ENCODE results near the gene RNASEH1. TPM values are rescaled to one million over a fixed set of nuclear protein-coding genes. Genes with fewer than 3 reads are reported as not detected.
A peak's percentile ranks its signal among the peaks of the same experiment; 100 is the strongest.

RNASEH1 gene
- total RNA-seq, 3 donors from 2014 or later (not counting 1 experiment from before 2014, with no cell fraction given), result 25.6 to 30.6 (median 26.3) TPM

GRCh38 chr2:3563521-3563976 lies 5.4 kb upstream of the RNASEH1 start:
- ATAC-seq (no peak), DNase-seq (no peak)
- no peak overlapping the region for H3K27ac Mint-ChIP-seq
- no peak for TF ChIP-seq CTCF (IDR thresholded peaks at IDR 0.05)
- intact Hi-C loops (cut with micrococcal nuclease), result no loop called here
- 85% methylated on average over 5 of the region's 5 CpGs for WGBS (ENCODE audit: insufficient coverage)
- Histone ChIP-seq H3K4me1 (ENCODE audit: control insufficient read depth, insufficient read depth, low read length) (peaks cover 6% of the 10 kb centered on the region), H3K27ac (ENCODE audit: low read length) (peak overlapping the region; percentile 21), H3K4me3 (ENCODE audit: low read length) (no peak overlapping the region), H3K9me3 (ENCODE audit: control insufficient read depth, insufficient read depth, low read length) (no peaks in the 10 kb centered on the region), H3K36me3 (ENCODE audit: control insufficient read depth, insufficient read depth, low read length) (no peaks in the 10 kb centered on the region), H3K27me3 (ENCODE audit: control insufficient read depth, insufficient read depth, low read length) (no peaks in the 10 kb centered on the region)
- no peaks in the 10 kb centered on the region for H3K36me3 Mint-ChIP-seq
- no peaks in the 10 kb centered on the region for H3K9me3 Mint-ChIP-seq
- H3K4me1 Mint-ChIP-seq, result peaks cover 3 to 9% of the 10 kb centered on the region in 2 donors
- H3K27me3 Mint-ChIP-seq (ENCODE audit: low read depth in 2 of 2), result no peaks in the 10 kb centered on the region
- H3K4me3 Mint-ChIP-seq, result no peak overlapping the region

- peaks cover 18% of the 10 kb centered on the region for H3K36me3 ChIP-seq (ENCODE audit: control insufficient read depth, insufficient read depth, low read length)
- peaks cover 14% of the 10 kb centered on the region for H3K4me1 ChIP-seq (ENCODE audit: control insufficient read depth, insufficient read depth, low read length)
- H3K27ac ChIP-seq (ENCODE audit: low read length), result peak overlapping the region; percentile 97
- no peak for TF ChIP-seq CTCF (IDR thresholded peaks at IDR 0.05)
- H3K27me3 ChIP-seq (ENCODE audit: control insufficient read depth, insufficient read depth, low read length), result no peaks in the 10 kb centered on the region
- H3K27ac Mint-ChIP-seq, result peak overlapping the region; percentile 91 to 98
- H3K9me3 ChIP-seq (ENCODE audit: control insufficient read depth, insufficient read depth, low read length), result no peaks in the 10 kb centered on the region
- peak overlapping the region; percentile 97 for H3K4me3 ChIP-seq (ENCODE audit: low read length)
- WGBS (ENCODE audit: insufficient coverage), result under 1% methylated on average over 40 of the region's 40 CpGs
- no peaks in the 10 kb centered on the region for H3K27me3 Mint-ChIP-seq (ENCODE audit: low read depth in 2 of 2)
- DNase-seq, result no peak
- H3K4me3 Mint-ChIP-seq, result peak overlapping the region; percentile 90
- intact Hi-C loops (cut with micrococcal nuclease), result loop anchor here (1.0 to 5.0 kb wide), 3 partner anchors 18 to 95 kb away; partner anchors contain the start of gene RPS7
- peaks cover 15 to 28% of the 10 kb centered on the region in 2 donors for H3K4me1 Mint-ChIP-seq
- H3K9me3 Mint-ChIP-seq, result no peaks in the 10 kb centered on the region
- ATAC-seq, result peak; percentile 24 to 42 (median 35)
- no peaks in the 10 kb centered on the region for H3K36me3 Mint-ChIP-seq
These were observed 411 bp downstream of the RNASEH1 start for GRCh38 chr2:3557639-3558204.

GRCh38 chr2:3553946-3554345 lies 4.2 kb downstream of the RNASEH1 start:
- WGBS (ENCODE audit: insufficient coverage), result 96% methylated on average over 9 of the region's 10 CpGs
- peaks cover 49% of the 10 kb centered on the region for H3K36me3 ChIP-seq (ENCODE audit: control insufficient read depth, insufficient read depth, low read length)
- Mint-ChIP-seq H3K4me1 (peaks cover 15 to 23% of the 10 kb centered on the region in 2 donors), H3K9me3 (no peaks in the 10 kb centered on the region), H3K36me3 (peaks cover 14% of the 10 kb centered on the region), H3K27me3 (ENCODE audit: low read depth in 2 of 2) (no peaks in the 10 kb centered on the region), H3K27ac (peak overlapping the region in 1 of 2 donors; percentile 21), H3K4me3 (no peak overlapping the region)
- H3K27ac ChIP-seq (ENCODE audit: low read length), result no peak overlapping the region
- no peaks in the 10 kb centered on the region for H3K27me3 ChIP-seq (ENCODE audit: control insufficient read depth, insufficient read depth, low read length)
- H3K4me1 ChIP-seq (ENCODE audit: control insufficient read depth, insufficient read depth, low read length), result peaks cover 12% of the 10 kb centered on the region
- H3K9me3 ChIP-seq (ENCODE audit: control insufficient read depth, insufficient read depth, low read length), result no peaks in the 10 kb centered on the region
- no peak for TF ChIP-seq CTCF (IDR thresholded peaks at IDR 0.05)
- ATAC-seq (no peak), DNase-seq (no peak)
- H3K4me3 ChIP-seq (ENCODE audit: low read length), result no peak overlapping the region
- intact Hi-C loops (cut with micrococcal nuclease), result no loop called here

GRCh38 chr2:3547915-3548314 lies 10.2 kb downstream of the RNASEH1 start:
- intact Hi-C loops (cut with micrococcal nuclease), result no loop called here
- 96% methylated on average over 2 of the region's 2 CpGs for WGBS (ENCODE audit: insufficient coverage)
- Histone ChIP-seq H3K36me3 (ENCODE audit: control insufficient read depth, insufficient read depth, low read length) (peaks cover 83% of the 10 kb centered on the region), H3K9me3 (ENCODE audit: control insufficient read depth, insufficient read depth, low read length) (no peaks in the 10 kb centered on the region), H3K27ac (ENCODE audit: low read length) (no peak overlapping the region), H3K4me3 (ENCODE audit: low read length) (no peak overlapping the region), H3K27me3 (ENCODE audit: control insufficient read depth, insufficient read depth, low read length) (no peaks in the 10 kb centered on the region), H3K4me1 (ENCODE audit: control insufficient read depth, insufficient read depth, low read length) (no peaks in the 10 kb centered on the region)
- TF ChIP-seq CTCF (IDR thresholded peaks at IDR 0.05), result no peak
- Mint-ChIP-seq H3K4me3 (no peak overlapping the region), H3K27ac (no peak overlapping the region), H3K4me1 (peaks cover 4 to 5% of the 10 kb centered on the region in 2 donors), H3K36me3 (peaks cover 48% of the 10 kb centered on the region), H3K9me3 (no peaks in the 10 kb centered on the region), H3K27me3 (ENCODE audit: low read depth in 2 of 2) (no peaks in the 10 kb centered on the region)
- no peak for ATAC-seq
- DNase-seq, result no peak

Measured in natural killer cell (primary cell).